Stimulated activated CD8-positive, alpha-beta memory T cell treated with anti-CD3 and anti-CD28 coated beads, Interleukin-4, amount 100 ng/mL, for 48 hours (primary cell): Measurements from ENCODE around the gene DNAH10.

Experiments used
- DNase-seq: peaks from one replicate; pipeline ENCODE4 v3.0.0-alpha.2; 2020

The DNAH10 gene

DNA sequence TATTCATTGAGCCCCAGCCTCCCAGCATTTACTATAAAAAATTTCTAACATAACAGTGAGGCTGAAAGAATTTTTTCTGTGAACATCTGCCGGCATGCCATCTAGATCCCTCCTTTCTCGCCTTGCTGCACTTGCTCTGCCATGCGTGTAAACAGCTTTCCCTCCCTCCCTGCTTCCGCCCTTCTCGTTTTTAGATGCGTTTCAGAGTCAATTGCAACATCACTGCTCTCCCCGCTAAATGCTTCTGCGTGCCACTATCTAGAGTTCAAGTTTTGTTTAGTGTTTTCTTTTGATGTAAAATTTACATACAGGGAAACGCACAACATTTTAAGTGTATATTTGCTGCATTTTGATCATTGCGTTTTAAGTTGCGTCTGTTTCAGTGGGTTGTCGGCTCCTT is 126.9 kb downstream of the DNAH10 start:
- DNase-seq: no peak

DNA sequence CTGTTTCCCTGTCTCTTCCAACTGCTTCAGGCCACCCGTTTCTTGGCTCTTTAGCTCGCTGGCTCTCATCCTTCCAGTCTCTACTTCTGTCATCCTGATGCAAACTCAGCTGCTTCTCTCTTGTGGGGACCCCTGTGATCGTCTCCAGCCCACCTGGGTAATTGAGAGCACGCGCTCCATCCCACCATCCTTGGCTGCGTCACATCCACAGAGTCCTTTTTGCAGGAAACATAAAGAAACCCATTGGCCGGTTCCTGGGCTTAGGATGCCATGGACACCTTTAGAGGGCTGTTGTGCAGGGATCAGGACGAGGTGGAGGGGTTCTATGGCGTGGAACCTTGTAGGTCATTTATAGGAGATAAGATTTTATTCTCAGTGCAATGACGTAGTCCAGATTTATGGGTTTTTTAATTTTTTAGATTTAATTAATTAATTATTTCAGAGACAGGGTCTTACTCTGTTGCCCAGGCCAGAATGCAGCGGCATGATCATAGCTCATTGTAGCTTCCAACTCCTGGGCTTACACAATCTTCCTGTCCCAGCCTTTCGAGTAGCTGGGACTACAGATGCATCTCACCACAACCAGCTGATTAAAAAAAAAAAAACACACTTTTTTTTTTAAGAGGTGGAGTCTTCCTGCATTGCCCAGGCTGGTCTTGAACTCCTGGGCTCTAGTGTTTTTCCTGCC is 127.9 kb downstream of the DNAH10 start:
- DNase-seq: no peak

DNA sequence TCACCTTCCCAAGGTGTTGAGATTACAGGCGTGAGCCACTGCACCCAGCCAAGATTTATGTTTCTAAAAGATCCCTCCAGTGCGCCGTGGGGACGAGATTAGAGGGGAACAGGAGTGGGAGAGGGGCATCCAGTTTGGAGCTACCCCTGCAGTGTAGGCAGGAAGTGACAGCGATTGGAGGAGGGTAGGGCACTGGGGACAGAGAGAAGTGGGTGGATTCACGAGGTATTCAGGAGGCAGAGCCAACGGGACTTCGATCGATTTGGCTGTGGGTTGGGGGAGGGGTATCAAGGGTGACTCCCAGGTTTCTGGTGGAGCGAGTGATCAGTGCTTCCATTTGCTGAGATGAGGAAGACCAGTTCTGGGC is 128.4 kb downstream of the DNAH10 start:
- no peak for DNase-seq

DNA sequence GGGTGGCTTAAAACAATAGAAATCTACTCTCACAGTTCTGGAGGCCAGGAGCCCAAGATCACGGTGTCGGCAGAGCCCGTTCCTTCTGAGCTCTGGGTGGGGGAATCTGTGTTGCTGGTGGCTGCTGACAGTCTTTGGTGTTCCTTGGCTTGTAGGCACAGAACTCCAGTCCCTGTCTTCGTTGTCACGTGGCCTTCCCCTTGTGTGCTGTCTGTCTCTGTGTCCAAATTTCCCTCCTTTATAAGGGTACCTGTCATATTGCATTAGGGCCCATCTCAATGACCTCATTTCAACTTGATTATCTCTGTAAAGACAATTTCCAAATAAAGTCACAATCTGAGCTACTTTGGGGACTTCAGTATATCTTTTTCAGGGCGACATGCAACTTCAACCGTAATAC is 128.9 kb downstream of the DNAH10 start:
- no peak for DNase-seq

DNA sequence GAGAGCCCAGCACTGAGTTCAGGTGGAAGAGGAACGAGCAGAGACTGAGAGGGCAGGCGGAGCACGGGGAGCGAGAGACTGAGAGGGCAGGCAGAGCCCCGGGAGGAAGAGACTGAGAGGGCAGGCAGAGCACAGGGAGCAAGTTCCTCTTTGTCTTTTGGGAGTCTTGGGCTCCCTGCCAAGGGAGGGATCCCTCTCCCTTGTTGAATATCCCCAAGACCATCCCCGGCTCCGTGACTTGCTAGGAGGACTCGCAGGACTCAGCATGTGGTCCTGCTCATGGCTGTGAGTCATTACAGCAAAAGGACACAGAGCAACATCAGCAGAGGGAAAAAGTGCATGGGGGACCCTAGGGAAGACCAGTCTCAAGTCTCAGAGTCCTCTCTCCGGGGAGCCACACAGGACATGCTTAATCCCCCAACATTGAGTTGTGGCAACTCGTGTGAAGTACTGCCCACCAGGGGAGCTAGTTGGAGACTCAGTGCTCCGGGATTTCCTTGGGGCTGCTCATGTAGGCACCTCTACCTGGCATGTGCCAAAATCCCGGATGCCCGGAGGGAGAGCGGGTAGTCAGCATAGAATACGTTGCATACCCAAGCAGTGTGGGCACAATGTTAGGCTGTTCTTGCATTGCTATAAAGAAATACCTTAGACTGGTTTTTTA is 129.5 kb downstream of the DNAH10 start:
- no peak for DNase-seq

DNA sequence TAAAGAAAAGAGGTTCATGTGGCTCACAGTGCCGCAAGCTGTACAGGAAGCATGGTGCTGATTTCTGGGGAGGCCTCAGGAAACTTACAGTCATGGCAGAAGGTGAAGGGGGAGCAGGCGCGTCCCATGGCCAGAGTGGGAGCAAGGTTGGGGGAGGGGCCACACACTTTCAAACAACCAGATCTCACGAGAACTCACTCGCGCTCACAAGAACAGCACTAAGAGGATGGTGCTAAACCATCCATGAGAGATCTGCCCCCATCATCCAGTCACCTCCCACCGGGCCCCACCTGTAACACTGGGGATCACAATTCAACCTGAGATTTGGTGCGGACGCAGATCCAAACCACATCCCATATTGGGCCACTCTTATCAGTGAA is 130.1 kb downstream of the DNAH10 start:
- DNase-seq: no peak

DNA sequence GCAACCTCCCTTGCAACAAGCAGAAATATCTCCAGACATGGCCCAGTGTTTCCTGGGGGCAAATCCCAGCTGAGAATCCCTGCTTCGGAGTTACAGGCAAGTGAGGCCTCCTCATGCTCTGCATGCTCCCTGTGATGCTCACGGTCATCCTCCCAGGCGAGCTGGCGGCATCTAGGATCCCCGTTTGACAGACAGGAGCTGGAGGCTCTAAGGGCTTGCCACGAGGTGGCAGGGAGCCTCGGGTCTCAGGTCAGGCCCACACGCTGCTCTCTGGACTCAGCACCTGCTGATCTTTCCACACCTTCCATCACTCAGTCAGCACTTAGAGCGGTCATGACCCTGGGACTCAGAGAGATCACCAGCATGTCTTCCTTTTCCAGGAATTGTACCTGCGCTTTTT is 130.8 kb downstream of the DNAH10 start:
- no peak for DNase-seq

DNA sequence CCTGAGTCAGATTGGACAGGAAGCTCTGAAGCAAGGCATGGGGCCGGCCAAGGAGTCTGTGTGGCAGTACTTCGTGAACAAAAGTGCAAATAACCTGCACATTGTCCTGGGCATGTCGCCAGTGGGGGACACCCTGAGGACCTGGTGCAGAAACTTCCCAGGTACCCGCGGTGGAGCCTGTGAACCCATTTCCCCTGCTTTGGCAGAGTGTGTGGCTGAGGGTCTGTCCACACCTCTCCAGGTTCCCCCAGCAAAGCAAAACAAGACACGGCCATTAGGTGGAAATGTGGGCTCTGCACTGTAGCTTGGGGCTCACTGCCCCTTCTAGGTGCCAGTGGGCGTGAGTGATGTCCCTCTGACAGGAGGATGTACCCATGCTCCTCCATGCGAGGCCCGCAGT is 131.2 kb downstream of the DNAH10 start:
- no peak for DNase-seq

DNA sequence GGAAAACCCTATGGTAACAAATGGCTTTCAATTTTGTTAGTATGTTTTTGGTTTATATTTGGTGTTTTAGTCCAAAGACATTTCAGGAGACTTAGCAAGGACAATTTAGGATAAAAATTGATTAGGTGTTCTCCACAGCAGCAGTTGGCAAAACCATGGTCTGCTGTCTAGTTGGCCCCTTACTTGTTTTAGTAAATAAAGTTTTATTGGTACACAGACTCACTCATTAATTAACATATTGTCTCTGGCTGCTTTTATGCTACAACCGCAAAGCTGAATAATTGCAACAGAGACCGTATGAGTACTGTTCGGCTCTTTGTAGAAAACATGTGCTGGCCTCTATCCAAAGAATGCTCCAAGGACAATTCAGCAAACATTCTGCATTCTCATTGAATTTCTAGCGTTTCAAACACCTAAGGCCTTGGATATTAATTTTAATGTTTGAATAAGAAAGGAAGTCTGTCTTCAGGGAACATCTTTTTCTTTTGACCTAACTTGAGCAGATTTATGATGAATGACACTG is 132.8 kb downstream of the DNAH10 start:
- no peak for DNase-seq

DNA sequence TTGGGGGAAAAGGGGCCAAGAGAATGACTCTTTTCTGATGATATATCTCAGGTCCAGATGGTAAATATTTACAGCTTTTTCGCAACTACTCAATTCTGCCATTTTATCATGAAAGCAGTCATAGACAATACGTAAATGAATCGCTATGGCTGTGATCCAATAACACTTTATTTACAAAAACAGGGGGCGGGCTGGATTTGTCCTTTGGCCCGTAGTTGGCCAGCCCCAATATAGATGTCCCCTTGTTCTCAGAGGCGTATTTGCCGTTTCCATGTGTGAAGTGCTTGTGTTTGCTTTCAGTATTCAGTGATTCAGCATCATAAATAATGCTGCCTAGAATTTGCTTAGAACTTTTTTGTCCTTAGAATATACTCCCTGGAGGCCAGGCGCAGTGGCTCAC is 133.3 kb downstream of the DNAH10 start:
- DNase-seq: no peak

DNA sequence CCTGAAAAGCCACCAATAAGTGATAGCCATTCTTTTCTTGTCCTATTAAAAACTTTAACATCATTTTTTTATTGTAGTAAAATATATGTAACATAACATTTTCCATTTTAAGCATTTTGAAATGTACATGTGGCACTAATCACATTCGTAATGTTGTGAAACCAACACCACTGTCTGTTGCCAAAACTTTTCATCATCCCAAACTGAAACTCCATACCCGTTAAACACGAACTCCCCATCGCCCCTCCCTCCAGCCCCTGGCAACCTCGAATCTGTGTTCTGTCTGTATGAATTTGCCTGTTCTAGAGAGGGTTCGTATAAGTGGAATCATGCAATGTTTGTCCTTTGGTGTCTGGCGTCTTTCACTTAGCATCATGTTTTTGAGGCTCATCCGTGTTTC is 134.7 kb downstream of the DNAH10 start:
- DNase-seq: no peak

DNA sequence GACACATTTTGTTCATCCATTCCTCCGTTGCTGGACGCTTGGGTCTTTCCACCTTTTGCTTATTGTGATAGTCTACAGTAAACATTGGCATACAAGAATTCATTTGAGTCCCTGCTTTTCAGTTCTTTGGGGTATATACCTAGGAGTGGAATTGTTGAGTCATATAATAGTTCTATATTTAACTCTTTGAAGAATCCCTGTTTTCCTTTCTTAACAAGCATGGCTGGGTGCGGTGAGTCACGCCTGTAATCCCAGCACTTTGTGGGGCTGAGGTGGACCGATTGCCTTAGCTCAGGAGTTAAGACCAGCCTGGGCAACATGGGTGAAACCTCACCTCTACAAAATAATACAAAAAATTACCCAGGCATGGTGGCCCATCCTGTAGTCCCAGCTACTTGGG is 135.1 kb downstream of the DNAH10 start:
- no peak for DNase-seq

DNA sequence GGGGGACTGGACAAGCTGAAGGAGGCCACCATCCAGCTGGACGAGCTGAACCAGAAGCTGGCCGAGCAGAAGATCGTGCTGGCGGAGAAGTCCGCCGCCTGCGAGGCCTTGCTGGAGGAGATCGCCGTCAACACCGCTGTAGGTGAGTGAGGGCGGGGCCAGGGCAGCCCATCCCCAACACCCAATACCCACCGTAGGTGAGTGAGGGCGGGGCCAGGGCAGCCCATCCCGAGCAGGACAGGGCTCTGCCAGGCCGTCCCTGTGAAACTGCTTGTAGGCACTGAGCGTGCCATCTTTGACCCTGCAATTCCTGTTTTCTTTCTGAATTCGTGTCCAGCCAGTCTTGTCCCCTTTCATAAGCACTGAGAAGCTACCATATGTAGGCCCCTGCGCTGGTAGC is 136.6 kb downstream of the DNAH10 start:
- DNase-seq: no peak

DNA sequence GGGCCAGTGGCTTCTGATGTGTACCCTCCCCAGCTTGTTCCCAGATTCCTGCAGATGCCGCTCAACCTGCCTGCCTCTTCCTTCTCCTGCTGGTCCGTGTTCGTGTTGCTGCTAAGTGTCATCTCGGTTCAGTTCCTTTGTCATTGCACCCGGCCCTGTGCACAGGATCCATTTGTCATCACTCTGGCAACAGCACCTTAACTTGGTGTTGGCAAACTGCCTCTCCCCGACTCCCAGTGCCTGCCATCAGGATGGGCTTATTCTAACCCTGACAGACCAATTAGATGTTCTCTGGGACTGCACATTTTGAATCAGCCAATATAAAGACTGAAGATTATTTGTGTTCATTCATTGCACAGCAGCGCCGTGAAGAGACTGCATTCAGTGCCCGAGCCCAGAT is 137.3 kb downstream of the DNAH10 start:
- no peak for DNase-seq

DNA sequence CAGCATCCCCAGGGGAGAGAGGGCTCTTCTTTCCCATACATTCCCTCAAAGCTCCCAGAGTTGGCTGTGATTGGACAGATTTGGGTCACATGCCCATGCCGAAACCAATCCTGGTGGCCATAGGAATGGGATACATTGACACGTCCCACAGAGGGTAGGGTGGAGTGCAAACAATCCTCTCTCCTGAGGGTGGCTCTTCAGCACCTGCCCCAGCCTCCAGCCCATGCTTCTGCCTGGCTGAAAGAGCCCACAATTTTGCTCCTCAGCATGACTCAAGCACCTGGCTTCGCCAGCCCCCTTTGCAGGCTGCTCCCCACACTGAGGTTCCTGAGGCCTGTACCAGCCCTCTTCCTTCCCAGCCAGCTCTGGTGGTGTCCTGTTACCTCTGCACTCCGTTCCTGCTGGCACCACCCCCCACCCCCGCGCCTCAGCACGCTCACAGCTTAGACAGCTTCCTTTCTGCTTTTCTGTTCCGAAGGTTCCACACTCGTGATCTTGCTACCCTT is 138.8 kb downstream of the DNAH10 start:
- DNase-seq: peak; percentile 49

DNA sequence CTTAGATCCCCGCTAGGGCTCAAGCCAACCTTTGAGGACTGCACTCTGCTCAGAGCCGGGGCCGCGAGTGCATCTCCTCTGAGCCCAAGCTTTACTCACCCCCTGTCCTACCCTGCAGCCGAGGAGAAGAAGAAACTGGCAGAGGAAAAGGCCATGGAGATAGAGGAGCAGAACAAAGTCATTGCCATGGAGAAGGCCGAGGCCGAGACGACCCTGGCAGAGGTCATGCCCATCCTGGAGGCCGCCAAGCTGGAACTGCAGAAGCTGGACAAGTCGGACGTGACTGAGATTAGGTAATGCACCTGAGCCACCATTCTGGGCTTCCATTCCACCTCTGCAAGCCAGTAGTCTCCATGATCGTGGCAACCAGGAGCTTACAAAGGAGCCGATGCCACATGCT is 140.7 kb downstream of the DNAH10 start:
- no peak for DNase-seq

DNA sequence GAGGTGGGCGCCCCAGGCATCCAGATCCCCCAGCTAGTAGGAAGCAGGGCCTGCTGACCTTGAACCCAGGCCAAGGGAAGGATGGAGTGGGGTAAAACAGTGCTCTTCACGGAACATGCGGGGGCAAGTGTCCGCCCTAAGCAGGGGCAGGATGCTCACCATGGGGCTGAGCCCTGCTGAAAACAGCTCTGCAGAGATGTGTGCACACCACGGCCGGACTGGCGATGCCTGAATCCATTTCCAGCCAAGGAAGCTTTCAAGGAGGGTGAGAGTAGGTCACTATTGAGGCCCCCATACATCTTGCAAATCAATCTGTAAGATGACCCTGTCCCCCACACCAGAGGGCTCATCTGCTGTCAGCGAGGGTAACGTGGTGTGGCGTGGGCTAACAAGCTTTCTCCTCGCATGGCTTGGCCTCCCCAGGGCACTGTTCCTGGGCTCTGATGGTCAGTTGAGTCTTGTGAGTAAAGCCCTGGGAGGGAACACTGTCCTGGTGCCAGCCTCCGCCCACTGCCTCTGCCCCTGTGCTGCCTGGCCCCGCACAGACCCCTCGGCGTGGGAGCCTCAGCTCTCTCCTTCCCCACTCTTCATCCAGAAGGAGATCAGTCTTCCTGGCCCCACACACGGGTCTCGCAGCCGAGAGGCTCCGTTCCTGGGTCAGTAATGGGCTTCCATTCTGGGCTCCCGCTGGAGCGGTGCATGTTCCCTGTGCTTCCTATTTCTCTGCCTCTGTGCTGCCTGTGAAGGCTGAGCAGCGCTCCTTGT is 141.4 kb downstream of the DNAH10 start:
- no peak for DNase-seq

DNA sequence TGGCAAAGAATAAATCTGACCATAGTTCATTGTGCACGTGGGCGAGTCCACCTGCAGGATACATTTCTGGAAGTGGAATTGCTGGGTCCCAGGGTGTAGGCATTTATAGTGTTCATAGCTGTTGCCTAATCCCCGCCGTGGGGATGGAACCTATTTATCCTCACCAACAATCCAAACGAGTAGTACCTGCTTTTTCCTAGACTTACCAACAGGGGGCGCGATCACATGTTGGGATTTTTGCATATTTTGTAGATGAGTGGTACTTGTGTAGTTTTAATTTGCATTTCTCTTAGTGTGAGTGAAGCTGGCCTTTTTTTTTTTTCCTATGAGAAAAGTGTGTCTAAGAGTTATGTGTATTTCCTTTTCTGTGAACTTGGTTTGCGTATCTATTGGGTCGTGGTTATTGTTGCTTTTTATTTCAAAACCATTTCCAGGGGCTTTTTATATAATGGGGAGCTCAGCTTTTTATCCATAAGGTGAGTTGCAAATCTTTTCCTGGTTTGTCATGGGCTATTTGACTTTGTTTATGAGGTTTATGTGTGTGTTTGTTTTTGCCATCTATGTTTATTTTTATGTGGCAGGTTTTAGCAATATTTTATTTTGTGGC is 143.3 kb downstream of the DNAH10 start:
- DNase-seq: peak; percentile 78

DNA sequence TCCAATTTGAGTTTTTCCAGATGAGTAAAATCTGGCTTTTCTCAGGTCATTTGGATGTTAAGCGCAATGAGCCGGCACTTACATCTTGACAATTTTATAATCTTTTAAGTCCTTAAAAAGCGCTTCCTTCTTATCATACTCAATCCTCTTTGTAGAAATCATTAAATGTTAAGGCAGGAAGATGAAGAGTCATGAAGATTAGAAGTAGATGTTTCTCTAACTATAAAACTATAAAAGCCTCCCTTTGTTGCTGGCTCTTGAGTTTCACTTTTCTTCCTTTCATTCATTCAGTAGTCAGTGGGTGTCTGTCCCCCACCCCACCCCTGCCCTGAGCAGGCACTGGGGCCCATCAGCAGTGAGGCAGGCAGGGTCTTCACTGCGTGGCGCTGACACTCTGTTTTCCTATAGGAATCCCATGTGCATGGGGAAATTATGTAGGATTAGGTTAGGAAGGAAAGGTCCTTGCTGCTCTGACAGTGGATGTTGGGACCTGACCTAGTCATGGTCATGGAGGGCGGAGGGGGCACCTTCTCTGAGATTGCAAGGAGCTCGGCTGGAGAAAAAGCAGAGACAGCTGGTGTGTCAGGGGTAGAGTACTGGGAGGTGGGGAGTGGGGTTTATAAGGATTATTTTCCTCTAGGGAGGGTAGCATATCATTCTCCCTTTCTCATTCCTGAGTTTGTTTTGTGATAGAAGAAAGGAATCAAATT is 144.8 kb downstream of the DNAH10 start:
- DNase-seq: no peak

DNA sequence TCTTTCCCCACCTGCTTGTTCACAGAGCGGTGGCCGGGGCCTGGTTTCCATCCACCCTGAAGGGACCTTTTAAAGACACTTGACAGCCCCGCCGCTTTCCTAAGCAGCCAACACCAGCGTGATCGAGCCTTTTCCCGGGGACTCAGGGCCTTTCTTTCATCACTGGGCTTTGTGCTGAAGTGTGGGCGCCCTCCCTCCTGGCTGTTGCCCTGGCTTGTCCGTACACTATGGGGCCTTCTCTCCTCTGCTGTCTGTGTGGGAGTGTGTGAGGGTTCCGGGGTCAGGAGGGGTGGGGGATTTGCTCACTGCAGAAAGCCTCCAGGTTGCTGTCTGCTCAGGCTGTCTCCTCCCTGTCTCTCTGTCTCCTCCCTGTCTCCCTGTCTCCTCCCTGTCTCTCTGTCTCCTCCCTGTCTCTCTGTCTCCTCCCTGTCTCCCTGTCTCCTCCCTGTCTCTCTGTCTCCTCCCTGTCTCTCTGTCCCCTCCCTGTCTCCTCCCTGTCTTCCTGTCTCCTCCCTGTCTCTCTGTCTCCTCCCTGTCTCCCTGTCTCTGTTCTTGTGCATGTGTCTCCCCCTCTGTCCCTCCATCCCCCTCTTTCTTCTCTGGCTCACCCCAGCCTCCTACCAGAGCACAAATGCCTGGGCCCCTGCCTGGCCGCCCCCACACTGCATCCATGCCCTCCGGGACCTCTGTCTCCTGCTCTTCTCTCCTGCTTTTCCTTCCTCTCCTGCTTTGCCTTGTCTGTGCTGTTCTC is 145.8 kb downstream of the DNAH10 start:
- DNase-seq: no peak

DNA sequence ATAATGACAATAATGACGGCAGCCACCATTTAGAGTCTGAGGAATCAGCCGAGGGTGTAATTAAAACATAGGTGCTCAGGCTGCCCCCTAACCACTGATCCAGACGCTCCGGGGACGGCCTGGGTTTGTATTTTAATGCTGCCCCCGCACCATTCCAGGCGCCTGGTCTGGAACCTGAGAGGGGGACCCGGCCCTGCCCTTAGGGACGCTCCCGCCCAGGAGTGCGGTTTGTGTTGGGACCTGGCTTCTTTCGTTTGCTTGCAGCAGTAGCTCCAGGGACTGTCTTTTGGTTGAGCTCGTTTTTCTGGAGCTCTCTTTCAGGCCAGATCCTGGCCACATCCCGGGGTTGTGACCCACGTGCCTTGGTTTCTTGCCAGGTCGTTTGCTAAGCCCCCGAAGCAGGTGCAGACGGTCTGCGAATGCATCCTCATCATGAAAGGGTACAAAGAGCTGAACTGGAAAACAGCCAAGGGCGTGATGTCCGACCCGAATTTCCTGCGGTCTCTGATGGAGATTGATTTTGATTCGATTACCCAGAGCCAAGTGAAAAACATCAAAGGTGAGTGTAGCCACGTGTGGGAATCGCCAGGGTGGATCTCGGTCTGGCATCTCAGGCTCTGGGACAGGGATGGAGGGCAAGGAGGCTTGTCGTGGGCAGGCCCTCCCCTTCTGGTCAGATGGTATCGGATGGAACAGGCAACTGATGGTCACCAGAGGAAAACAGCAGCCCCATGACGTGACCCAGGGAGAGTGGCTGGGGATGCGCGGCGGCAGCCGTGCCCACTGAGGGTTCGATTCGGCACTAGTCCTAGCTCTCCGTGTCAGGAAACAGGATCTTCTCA is 147.0 kb downstream of the DNAH10 start:
- no peak for DNase-seq
